ENCODE data around the gene C1QTNF2.

The C1QTNF2 gene

GRCh38 chr5:160369990-160370712 lies at the start of gene C1QTNF2:
Gene C1QTNF2, minus strand, starts transcription at chr5:160370626. Its CDS starts 15,615 bp downstream, at chr5:160355011.
- DNase-seq: no peak

GRCh38 chr5:160420331-160420610 lies 49.8 kb upstream of the C1QTNF2 start:
- no peak for DNase-seq

GRCh38 chr5:160419458-160420330 lies 49.3 kb upstream of the C1QTNF2 start:
- no peak for DNase-seq

GRCh38 chr5:160418561-160419457 lies 48.4 kb upstream of the C1QTNF2 start, which contains the start of gene SLU7:
Gene SLU7, minus strand, starts transcription at chr5:160419081. Its CDS starts 3,787 bp downstream, at chr5:160415294.
- peak; percentile 52 to 87 for DNase-seq

- DNase-seq: peak; percentile 79 to 90
Measured at GRCh38 chr5:160399402-160400353, 29.3 kb upstream of the C1QTNF2 start, which contains the start of gene FAM200C. Gene FAM200C, minus strand, starts transcription at chr5:160400054. Its CDS starts 4,564 bp downstream, at chr5:160395490.

- no peak for DNase-seq
Measured at GRCh38 chr5:160398806-160399205, 28.4 kb upstream of the C1QTNF2 start.

GRCh38 chr5:160397492-160397891 lies 27.1 kb upstream of the C1QTNF2 start:
- DNase-seq: no peak

GRCh38 chr5:160395111-160395510 lies 24.7 kb upstream of the C1QTNF2 start:
- DNase-seq: no peak

- DNase-seq: no peak
Measured at GRCh38 chr5:160390787-160391696, 20.6 kb upstream of the C1QTNF2 start.

GRCh38 chr5:160387445-160387844 lies 17.0 kb upstream of the C1QTNF2 start:
- no peak for DNase-seq

- no peak for DNase-seq
Measured at GRCh38 chr5:160385496-160385895, 15.1 kb upstream of the C1QTNF2 start.

- no peak for DNase-seq
Measured at GRCh38 chr5:160384681-160385080, 14.3 kb upstream of the C1QTNF2 start.

GRCh38 chr5:160382346-160382745 lies 11.9 kb upstream of the C1QTNF2 start:
- DNase-seq: no peak

- DNase-seq: no peak
Measured at GRCh38 chr5:160380041-160380440, 9.6 kb upstream of the C1QTNF2 start.

- no peak for DNase-seq
Measured at GRCh38 chr5:160379511-160379910, 9.1 kb upstream of the C1QTNF2 start.

GRCh38 chr5:160378330-160378729 lies 7.9 kb upstream of the C1QTNF2 start:
- no peak for DNase-seq

- DNase-seq: no peak
Measured at GRCh38 chr5:160377651-160378050, 7.2 kb upstream of the C1QTNF2 start.

GRCh38 chr5:160376416-160376815 lies 6.0 kb upstream of the C1QTNF2 start:
- no peak for DNase-seq

- DNase-seq: no peak
Measured at GRCh38 chr5:160375701-160376100, 5.3 kb upstream of the C1QTNF2 start.

- no peak for DNase-seq
Measured at GRCh38 chr5:160375166-160375565, 4.7 kb upstream of the C1QTNF2 start.

- DNase-seq: no peak
Measured at GRCh38 chr5:160371294-160371693, 868 bp upstream of the C1QTNF2 start.

All from NCI-H187 (cell line).